Glutamatergic neuron (in vitro differentiated cells): ENCODE data around the gene SERBP1. TPM values are rescaled to one million over a fixed set of nuclear protein-coding genes. Genes with fewer than 3 reads are reported as not detected.

Source experiments
- DNase-seq: peaks from one replicate; pipeline ENCODE4 v3.0.0; 2022
- H3K27ac Mint-ChIP-seq: one replicate; pipeline ENCODE4 v1.8.0; 2020; ENCODE audit warnings: mild to moderate bottlenecking, mixed read lengths, inconsistent platforms; ENCODE audit not compliant: unreplicated experiment
- H3K27me3 Mint-ChIP-seq: one replicate; pipeline ENCODE4 v1.8.0; 2020; ENCODE audit warnings: mild to moderate bottlenecking, moderate library complexity, mixed read lengths, inconsistent platforms; ENCODE audit not compliant: unreplicated experiment
- H3K36me3 Mint-ChIP-seq: one replicate; pipeline ENCODE4 v1.8.0; 2020; ENCODE audit warnings: mild to moderate bottlenecking, mixed read lengths, inconsistent platforms; ENCODE audit not compliant: unreplicated experiment
- H3K4me1 Mint-ChIP-seq: one replicate; pipeline ENCODE4 v1.8.0; 2020; ENCODE audit warnings: mild to moderate bottlenecking, low read depth, mixed read lengths, inconsistent platforms; ENCODE audit not compliant: unreplicated experiment
- H3K4me3 Mint-ChIP-seq: one replicate; pipeline ENCODE4 v1.8.0; 2020; ENCODE audit warnings: mild to moderate bottlenecking, mixed read lengths, inconsistent platforms; ENCODE audit not compliant: unreplicated experiment
- H3K9me3 Mint-ChIP-seq: one replicate; pipeline ENCODE4 v1.8.0; 2020; ENCODE audit warnings: mild to moderate bottlenecking, moderate library complexity, mixed read lengths, inconsistent platforms; ENCODE audit not compliant: unreplicated experiment
- CTCF ChIP-seq: fragments of 200-600 bp; sonication (generic); IDR thresholded peaks from one replicate; pipeline ENCODE4 v1.5.0; 2021; ENCODE audit not compliant: partially characterized antibody, unreplicated experiment
- long read RNA-seq: library from polyadenylated mRNA; unstranded; transcript quantifications from one replicate; pipeline ENCODE4 v2.0.0, GENCODE V29; 2020; ENCODE audit not compliant: unreplicated experiment
- total RNA-seq: library from RNA; stranded (reverse); fragmentation: NEBNext Ultra II Directional; extraction: Animal tissue kit (Norgen Biotek cat#: 25700); gene quantifications from one replicate; pipeline ENCODE4 v1.2.1, GENCODE V29; 2021; ENCODE audit not compliant: unreplicated experiment

The SERBP1 gene
- total RNA-seq: 159 TPM
- long read RNA-seq, full-length matches to known transcripts: 79 of 93 reads
- long read RNA-seq, partial matches to known transcripts: 12 of 93 reads
- long read RNA-seq, other reads (novel, unspliced or antisense): 2 of 93 reads

GRCh38 chr1:67430358-67431155 lies at the start of gene SERBP1:
TSS of gene SERBP1 (minus strand) at chr1:67430402. CDS start at chr1:67430300, 102 bp downstream.
- H3K27ac Mint-ChIP-seq: peak within 1 kb of the TSS; percentile 97
- peak; percentile 95 for DNase-seq
- H3K36me3 Mint-ChIP-seq: no peaks in the 10 kb centered on the region
- H3K9me3 Mint-ChIP-seq: peaks cover 14% of the 10 kb centered on the region
- H3K4me1 Mint-ChIP-seq: peaks cover 27% of the 10 kb centered on the region
- TF ChIP-seq CTCF: no peak
- peak within 1 kb of the TSS; percentile 97 for H3K4me3 Mint-ChIP-seq
- peaks cover 12% of the 10 kb centered on the region for H3K27me3 Mint-ChIP-seq

GRCh38 chr1:67479146-67479891 lies 49.1 kb upstream of the SERBP1 start:
- Mint-ChIP-seq H3K4me1 (peaks cover 12% of the 10 kb centered on the region), H3K27me3 (peaks cover under 1% of the 10 kb centered on the region), H3K9me3 (no peaks in the 10 kb centered on the region), H3K4me3 (peak overlapping the region; percentile 41), H3K36me3 (no peaks in the 10 kb centered on the region), H3K27ac (peak overlapping the region; percentile 46)
- TF ChIP-seq CTCF: no peak
- no peak for DNase-seq

GRCh38 chr1:67476906-67477305 lies 46.7 kb upstream of the SERBP1 start:
- TF ChIP-seq CTCF: no peak
- H3K27ac Mint-ChIP-seq: no peak overlapping the region
- H3K4me1 Mint-ChIP-seq: peaks cover 12% of the 10 kb centered on the region
- no peaks in the 10 kb centered on the region for H3K9me3 Mint-ChIP-seq
- H3K27me3 Mint-ChIP-seq: peaks cover 2% of the 10 kb centered on the region
- DNase-seq: no peak
- no peak overlapping the region for H3K4me3 Mint-ChIP-seq
- no peaks in the 10 kb centered on the region for H3K36me3 Mint-ChIP-seq

GRCh38 chr1:67476006-67476482 lies 45.8 kb upstream of the SERBP1 start:
- no peak for TF ChIP-seq CTCF
- H3K36me3 Mint-ChIP-seq: no peaks in the 10 kb centered on the region
- H3K9me3 Mint-ChIP-seq: peaks cover 2% of the 10 kb centered on the region
- H3K4me3 Mint-ChIP-seq: no peak overlapping the region
- no peak for DNase-seq
- peaks cover 12% of the 10 kb centered on the region for H3K4me1 Mint-ChIP-seq
- H3K27me3 Mint-ChIP-seq: peaks cover 2% of the 10 kb centered on the region
- no peak overlapping the region for H3K27ac Mint-ChIP-seq

- Mint-ChIP-seq H3K27ac (no peak overlapping the region), H3K4me1 (no peaks in the 10 kb centered on the region), H3K9me3 (peaks cover 2% of the 10 kb centered on the region), H3K4me3 (no peak overlapping the region), H3K27me3 (peaks cover 2% of the 10 kb centered on the region), H3K36me3 (peaks cover under 1% of the 10 kb centered on the region)
- DNase-seq: no peak
- TF ChIP-seq CTCF: no peak
Measured at GRCh38 chr1:67472056-67472455, 41.9 kb upstream of the SERBP1 start.
